PC-9 (cell line): ENCODE data around the gene OR2A2.

Source experiments
- CTCF ChIP-seq: fragments of 200-600 bp; sonication (generic); conservative IDR thresholded peaks from 2 replicates; pipeline ENCODE4 v1.6.1; 2017; ENCODE audit warnings: mixed run types, antibody characterized with exemption, mild to moderate bottlenecking, moderate library complexity
- EZH2 ChIP-seq: fragments of 200-600 bp; sonication (generic); IDR thresholded peaks from 2 replicates; pipeline ENCODE4 v1.8.0; 2017; ENCODE audit warnings: antibody characterized with exemption, low read depth

GRCh38 chr7:144158861-144159260 is 49.5 kb downstream of the OR2A2 start:
- no peak for TF ChIP-seq CTCF
- TF ChIP-seq EZH2, result no peak
